Right lung (tissue), 10 donors: ENCODE data around the gene GNAL. TPM values are rescaled to one million over a fixed set of nuclear protein-coding genes. Genes with fewer than 3 reads are reported as not detected.
"Not testable (repeated sequence)": the region's sequence is repeated elsewhere in the genome, so short reads cannot be mapped to it uniquely, and the experiment has no call there.

ENCODE experiments used
- DNase-seq, 2 donors: peaks; one replicate each; pipeline ENCODE4 v3.0.0-alpha.2; 2013
- long read RNA-seq, 8 donors: transcript quantifications; one replicate each; lab custom pipeline, GENCODE V29; 2026
- polyA plus RNA-seq, 5 donors: library from polyadenylated mRNA; unstranded; fragments of 120-200 nt; gene quantifications; one replicate each; pipeline versions ENCODE4 v1.2.1 to v1.2.3, GENCODE V29; 2013; ENCODE audit warnings: inconsistent platforms in 1 of 5, low replicate concordance in 1 of 5; ENCODE audit not compliant: insufficient read length in 5 of 5, insufficient read depth in 1 of 5

The GNAL gene
- 1 to 10 TPM; 2.1 to 3.0 (median 2.5) TPM for polyA plus RNA-seq
- long read RNA-seq, donor 1: 0 reads
- long read RNA-seq, donor 2: 0 reads
- long read RNA-seq, donor 3, partial matches to known transcripts: 0 of 1 reads
- long read RNA-seq, donor 3, other reads (novel, unspliced or antisense): 0 of 1 reads
- long read RNA-seq, donor 4: 0 reads
- long read RNA-seq, donor 5, partial matches to known transcripts: 7 of 12 reads
- long read RNA-seq, donor 5, other reads (novel, unspliced or antisense): 5 of 12 reads
- long read RNA-seq, donor 6, full-length matches to known transcripts: 1 of 9 reads
- long read RNA-seq, donor 6, partial matches to known transcripts: 0 of 9 reads
- long read RNA-seq, donor 6, other reads (novel, unspliced or antisense): 8 of 9 reads
- long read RNA-seq, donor 7: 0 reads
- long read RNA-seq, donor 8, full-length matches to known transcripts: 1 of 1 reads
- long read RNA-seq, donor 8, partial matches to known transcripts: 0 of 1 reads
- long read RNA-seq, donor 8, other reads (novel, unspliced or antisense): 0 of 1 reads

DNA sequence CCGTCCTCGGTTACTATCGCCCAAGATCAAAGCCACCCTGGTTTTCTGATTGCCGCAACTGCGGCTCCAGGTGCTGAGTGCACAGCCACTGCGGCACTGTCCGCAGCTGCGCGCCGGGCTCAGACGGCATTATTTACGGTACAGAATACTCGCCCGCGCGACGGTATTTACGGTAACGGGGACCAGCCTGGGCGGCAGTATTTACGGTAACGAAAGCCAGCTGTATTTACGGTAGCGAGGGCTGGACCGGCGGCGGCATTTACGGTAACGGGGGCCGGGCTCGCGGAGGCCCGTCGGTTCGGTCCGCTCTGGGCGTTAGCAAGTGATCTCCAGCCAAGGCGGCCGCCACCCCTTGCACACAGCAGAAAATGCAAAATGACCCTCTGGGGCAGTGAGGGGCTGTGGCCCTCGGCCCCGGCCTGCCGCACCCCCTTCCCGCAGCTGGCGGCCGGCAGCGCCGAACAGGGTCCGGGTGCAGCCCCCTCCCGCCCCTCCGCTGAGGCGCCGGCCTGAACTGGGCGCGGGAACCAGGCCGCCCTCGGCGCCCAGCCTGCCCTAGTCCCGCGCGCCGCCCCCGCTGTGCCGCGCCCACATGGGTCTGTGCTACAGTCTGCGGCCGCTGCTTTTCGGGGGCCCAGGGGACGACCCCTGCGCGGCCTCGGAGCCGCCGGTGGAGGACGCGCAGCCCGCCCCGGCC lies at the start of gene GNAL:
Gene GNAL, plus strand, starts transcription at position 293 of the 697 bp plus-strand sequence. Its CDS starts 300 bp downstream, at position 593.
- DNase-seq: peak; percentile 69 to 75

GRCh38 chr18:11647310-11647709 lies 41.8 kb upstream of the GNAL start:
- DNase-seq: not testable (repeated sequence)

GRCh38 chr18:11647804-11648203 lies 41.3 kb upstream of the GNAL start:
- DNase-seq: not testable (repeated sequence)

GRCh38 chr18:11649839-11650238 lies 39.2 kb upstream of the GNAL start:
- no peak for DNase-seq

DNA sequence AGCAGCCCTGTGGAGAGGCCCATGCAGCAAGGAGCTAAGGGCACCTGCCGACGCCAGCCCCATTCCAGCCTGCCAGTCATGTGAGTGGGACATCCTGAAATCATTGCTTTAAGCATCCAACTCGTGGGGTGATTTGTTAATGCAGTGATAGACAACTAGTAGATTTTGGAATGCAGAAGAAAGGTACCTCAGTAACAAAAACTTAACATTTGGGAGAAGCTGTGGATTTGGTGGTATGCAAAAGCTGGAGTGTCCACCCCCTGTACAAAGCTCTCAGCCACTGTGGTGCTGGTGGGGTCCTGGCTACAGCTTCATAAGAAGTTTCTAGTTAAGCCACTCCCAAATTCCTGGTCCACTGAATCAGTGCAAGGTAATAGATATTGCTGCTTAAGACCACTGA lies 37.2 kb upstream of the GNAL start:
- no peak for DNase-seq

- no peak for DNase-seq
Measured at GRCh38 chr18:11653521-11653920, 35.5 kb upstream of the GNAL start.

DNA sequence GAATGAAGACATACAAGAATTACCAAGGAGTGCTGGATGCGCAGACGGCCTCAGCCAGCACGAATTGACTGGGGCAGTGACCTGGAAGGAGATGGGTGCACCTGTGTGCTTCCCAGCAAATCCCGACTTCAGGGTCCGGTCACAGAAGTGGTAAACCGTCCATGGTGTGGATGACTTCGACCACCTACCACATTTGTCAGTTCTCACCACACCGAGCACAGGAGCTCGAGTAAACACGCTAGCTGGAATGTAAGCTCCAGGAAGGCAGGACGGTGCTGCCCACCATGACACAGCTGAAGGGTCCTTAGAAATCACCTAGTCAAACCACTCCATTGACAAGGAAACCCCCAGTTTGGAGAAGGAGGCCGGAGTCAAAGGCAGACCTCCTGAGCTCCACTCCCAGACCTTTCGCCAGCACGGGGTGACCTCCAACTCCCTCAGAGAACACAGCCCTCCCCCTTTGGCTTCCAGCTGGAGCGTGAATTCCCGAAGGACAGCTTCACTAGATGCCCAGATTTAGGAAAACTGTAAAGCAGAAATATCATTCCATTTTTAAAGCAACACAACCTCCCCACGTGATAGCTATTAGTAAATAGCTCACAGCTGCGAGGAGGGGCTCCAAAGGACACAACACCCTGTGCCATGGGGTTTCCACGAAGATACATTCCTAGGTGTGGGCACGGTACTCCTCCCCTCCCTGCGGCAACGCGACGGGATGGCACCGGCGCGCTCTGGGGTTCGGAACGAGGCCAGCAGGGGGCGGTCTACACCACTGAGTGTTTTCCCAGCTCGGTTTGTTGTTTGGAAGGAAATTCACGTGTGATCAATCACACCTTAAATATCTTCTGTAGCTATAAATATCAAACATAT lies 34.1 kb upstream of the GNAL start:
- DNase-seq: peak; percentile 14 to 20

DNA sequence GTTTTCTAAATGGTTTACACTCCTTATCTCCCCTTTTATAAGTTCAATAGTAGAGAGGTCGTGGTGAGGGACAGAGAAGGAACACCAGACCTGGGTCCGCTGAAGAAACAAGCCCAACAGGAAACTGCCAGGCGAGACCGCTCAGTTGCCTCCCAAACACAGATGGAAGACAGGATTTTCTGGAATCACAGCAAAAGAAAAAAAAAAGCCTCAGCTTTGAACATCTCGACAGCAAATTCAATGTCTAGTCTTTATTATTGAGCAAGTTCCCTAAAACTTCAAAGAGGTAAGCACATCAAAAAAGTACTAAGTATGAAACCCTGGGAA lies 33.5 kb upstream of the GNAL start:
- no peak for DNase-seq

- no peak for DNase-seq
Measured at GRCh38 chr18:11657152-11657551, 31.9 kb upstream of the GNAL start.

GRCh38 chr18:11657554-11657953 lies 31.5 kb upstream of the GNAL start:
- no peak for DNase-seq

DNA sequence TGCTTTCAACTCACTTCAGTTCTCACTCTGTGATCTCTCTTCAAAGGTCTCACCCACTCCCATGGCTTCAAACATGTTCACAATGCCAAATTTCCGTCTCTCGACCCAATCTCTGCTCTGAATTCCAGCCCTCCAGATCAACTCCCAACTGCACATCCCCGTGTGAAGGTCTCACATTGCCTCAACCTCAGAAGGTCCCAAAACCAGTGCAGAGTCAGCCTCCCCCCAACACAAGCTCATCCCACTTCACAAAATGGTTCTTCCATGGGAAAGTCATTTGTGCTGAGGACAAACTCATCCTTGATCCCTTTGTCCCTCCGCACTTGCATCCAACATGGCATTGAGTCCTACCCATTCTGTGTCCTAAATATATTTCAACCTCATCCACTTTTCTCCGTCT lies 31.0 kb upstream of the GNAL start:
- no peak for DNase-seq

DNA sequence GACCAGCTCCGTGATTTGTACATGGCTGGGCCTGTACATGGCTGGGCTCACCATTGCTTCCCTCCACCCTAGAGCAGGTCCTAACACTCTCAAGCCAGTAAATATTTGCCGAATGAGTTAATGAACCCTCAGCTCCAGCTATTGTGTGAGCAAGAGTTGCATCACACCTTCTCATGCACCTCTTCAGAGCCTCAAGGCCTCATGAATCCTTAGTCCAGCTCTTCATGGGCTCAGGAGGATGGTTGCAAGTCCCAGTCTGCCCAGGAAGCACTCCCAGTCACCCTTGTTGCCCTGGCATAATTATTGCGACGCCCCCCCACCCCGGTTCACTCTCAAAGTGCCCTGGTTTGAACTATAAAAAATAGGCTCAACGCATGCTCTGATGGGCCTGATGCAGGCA lies 30.1 kb upstream of the GNAL start:
- DNase-seq: no peak

GRCh38 chr18:11660691-11661090 lies 28.4 kb upstream of the GNAL start:
- no peak for DNase-seq

DNA sequence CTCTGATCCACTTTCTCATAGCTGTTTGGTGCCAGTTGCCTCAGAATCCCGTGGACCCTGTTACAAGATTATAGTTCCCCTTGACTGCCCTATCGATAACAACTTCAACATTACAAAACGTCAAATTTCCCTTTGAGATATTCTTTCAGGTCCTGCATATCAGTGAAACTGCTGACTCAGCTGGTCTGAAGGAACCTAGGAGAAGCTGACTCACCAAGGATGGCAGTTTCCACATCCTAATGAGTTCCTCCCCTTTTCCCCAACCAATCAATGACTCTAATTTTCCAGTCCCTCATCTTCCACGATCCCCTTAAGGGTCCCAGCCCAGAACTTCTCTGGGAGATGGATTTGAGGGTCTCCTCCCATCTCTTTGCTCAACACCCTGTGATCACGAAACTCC lies 27.6 kb upstream of the GNAL start:
- DNase-seq: no peak

DNA sequence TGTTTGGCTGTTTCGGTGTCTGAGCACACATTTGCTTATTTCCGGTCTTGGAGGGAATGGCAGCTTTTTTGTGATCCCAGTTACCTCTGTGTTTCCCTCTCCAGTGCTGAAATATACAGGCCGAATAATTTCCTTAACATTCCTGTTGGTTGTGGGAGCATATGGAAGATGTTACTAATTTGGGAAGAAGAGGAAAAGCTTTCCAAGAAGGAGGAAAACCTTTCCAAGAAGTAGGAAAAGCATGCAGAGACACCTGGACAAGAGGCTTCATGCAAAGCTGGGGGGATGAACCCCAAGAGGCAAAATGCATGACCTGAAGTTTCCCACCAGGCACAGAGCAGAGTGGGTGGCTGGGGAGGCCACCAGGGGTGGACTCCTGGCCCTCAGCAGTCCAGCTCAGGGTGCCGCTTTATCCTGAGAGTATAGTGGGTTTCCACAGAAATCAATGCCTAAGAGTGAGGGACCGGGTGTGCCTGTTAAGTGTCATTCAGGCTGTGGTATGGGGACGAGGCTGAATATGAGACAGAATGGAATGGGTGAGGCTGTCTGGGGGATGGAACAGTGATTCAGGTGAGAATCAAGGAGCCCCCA lies 25.5 kb upstream of the GNAL start:
- DNase-seq: no peak

DNA sequence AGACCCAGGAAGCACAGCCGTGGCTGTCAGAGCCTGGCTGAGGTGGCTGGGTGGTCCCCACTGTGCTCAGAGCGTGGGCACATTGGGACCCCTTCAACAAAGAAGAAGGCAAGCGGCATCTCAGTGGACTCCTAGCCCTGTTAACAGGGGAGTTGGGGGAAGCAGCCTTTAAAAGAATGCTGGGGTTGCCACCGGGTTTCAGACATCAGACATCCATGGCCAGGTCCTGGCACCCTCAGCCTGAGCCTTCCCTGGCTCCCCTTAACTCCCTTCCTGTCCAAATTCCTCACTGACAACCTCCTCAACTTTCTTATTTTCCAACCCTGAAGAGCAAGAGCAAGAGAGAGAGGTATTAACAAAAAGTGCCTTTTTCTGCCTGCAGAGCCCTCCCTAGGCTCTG lies 24.8 kb upstream of the GNAL start:
- no peak for DNase-seq

DNA sequence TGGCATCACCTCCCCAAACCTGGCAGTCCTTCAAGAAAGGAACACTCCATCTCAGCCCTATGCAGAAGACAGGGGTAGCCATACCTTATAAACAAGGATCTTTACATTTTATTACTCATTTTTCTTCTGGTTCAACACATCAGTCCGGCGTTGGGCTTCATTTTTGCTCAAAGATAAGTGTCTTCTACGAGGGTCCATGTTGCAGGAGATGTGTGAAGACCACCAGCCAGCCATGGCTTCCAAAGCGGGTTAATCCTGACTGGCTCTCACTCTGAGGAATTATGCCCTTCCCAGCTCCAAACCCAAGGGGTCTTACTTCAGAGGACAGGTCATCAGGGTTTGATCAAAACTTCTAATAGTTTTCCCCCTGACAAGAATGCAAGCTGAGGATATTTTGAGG lies 23.9 kb upstream of the GNAL start:
- no peak for DNase-seq

- no peak for DNase-seq
Measured at GRCh38 chr18:11665587-11665986, 23.5 kb upstream of the GNAL start.

DNA sequence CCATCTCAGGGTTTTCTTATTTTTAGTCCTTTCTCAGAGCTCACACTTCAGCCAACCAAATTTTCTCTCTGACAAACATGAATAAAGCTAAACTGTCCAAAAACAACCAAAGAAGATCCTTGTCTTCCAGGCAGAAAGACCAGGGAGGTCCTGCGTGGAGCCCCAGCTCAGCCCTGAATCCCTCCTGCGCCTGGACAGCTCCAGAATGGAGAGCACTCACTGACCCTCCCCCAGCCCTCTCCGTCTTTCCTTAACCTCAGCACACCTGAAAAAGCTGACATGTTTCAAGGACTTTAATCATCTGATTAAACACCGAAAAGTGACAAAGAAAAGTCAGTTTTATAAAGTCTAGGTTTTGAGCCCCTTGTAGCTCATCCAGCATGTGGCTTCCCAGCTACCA lies 22.9 kb upstream of the GNAL start:
- no peak for DNase-seq

DNA sequence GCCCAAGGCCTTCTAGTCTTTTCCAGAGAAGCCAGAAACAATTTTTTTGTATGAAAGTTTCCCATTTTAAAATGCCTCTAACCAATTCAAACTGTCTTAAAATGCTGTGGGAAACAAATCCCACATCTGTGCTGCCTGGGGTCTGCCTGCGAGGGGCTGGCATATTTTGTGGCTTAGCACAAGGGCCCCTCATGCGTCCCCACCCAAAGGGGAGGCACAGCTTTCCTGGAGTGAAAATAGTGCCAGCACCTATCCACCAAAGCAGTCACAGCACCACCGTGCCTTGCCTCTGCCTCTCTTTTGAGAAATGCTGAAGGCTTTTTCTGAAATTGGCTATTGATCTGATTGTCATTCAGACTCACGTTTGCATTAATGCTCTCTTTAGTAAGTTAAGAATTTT lies 22.2 kb upstream of the GNAL start:
- DNase-seq: no peak

GRCh38 chr18:11667578-11667977 lies 21.5 kb upstream of the GNAL start:
- DNase-seq: no peak
